Caco-2 (cell line): ENCODE results near the gene TMPRSS11B. TPM values are rescaled to one million over a fixed set of nuclear protein-coding genes. Genes with fewer than 3 reads are reported as not detected.

ENCODE experiments used
- BruUV-seq: library from RNA; stranded (reverse); fragments of 400-500 nt; replicated peaks from 2 replicates; lab custom pipeline; 2021; lab: Mats Ljungman, UMichigan
- CTCF ChIA-PET: fragments of 300-600 bp; sonication (Branson Sonifier 250); formaldehyde crosslinking; loops from one replicate; lab custom pipeline; 2022; ENCODE audit warnings: antibody characterized with exemption; lab: Charles Lee
- POLR2A ChIA-PET: fragments of 300-600 bp; sonication (Branson Sonifier 250); formaldehyde crosslinking; loops from one replicate; lab custom pipeline; 2022; ENCODE audit warnings: antibody characterized with exemption; lab: Charles Lee
- DNase-seq, 2 experiments: peaks; one replicate each; pipeline versions ENCODE4 v3.0.0 to v3.0.0-alpha.2; 2020 to 2022
- H3K27me3 ChIP-seq: replicated peaks from 2 replicates; pipeline ENCODE4 v1.6.0; 2011; ENCODE audit warnings: low read length; ENCODE audit not compliant: control insufficient read depth, insufficient read depth
- H3K36me3 ChIP-seq: 2 replicates; pipeline ENCODE4 v1.5.1; 2011; ENCODE audit warnings: low read length; ENCODE audit not compliant: control insufficient read depth, insufficient read depth
- H3K4me1 ChIP-seq: fragments of 250-450 bp; sonication (Bioruptor Pico); 2 replicates; pipeline ENCODE4 v1.5.1; 2020; ENCODE audit warnings: mild to moderate bottlenecking
- H3K4me3 ChIP-seq: 2 replicates; pipeline ENCODE4 v1.5.1; 2011; ENCODE audit warnings: low read depth, mild to moderate bottlenecking, control low read depth, low read length
- H3K9me3 ChIP-seq: fragments of 250-450 bp; sonication (Bioruptor Pico); 2 replicates; pipeline ENCODE4 v1.5.1; 2020; ENCODE audit warnings: mild to moderate bottlenecking, moderate library complexity
- H3K27ac Mint-ChIP-seq: one replicate; pipeline ENCODE4 v1.8.0; 2022; ENCODE audit warnings: mixed read lengths; ENCODE audit not compliant: unreplicated experiment
- H3K27me3 Mint-ChIP-seq: one replicate; pipeline ENCODE4 v1.8.0; 2022; ENCODE audit warnings: mixed read lengths; ENCODE audit not compliant: insufficient read depth, unreplicated experiment
- H3K36me3 Mint-ChIP-seq: one replicate; pipeline ENCODE4 v1.8.0; 2022; ENCODE audit warnings: mild to moderate bottlenecking, mixed read lengths; ENCODE audit not compliant: insufficient read depth, unreplicated experiment
- H3K4me1 Mint-ChIP-seq: one replicate; pipeline ENCODE4 v1.8.0; 2022; ENCODE audit warnings: low read depth, mixed read lengths; ENCODE audit not compliant: unreplicated experiment
- H3K4me3 Mint-ChIP-seq: one replicate; pipeline ENCODE4 v1.8.0; 2022; ENCODE audit warnings: mild to moderate bottlenecking, moderate library complexity, mixed read lengths; ENCODE audit not compliant: unreplicated experiment
- H3K9me3 Mint-ChIP-seq: one replicate; pipeline ENCODE4 v1.8.0; 2022; ENCODE audit warnings: mixed read lengths; ENCODE audit not compliant: unreplicated experiment
- intact Hi-C: fragments of 100-400 bp; cut with micrococcal nuclease; formaldehyde crosslinking; loops from one replicate; pipeline ENCODE4 v1.10.0; 2022; ENCODE audit not compliant: unreplicated experiment
- total RNA-seq: library from RNA; stranded (reverse); gene quantifications from 2 replicates; pipeline ENCODE4 v1.2.3, GENCODE V29; 2022
- TF ChIP-seq, protein P1 (sequence below), 2 experiments: fragments of 200-600 bp in 1 of 2; IDR thresholded peaks; 1 replicate in 1 of 2; 2 replicates in 1 of 2; pipeline versions ENCODE4 v1.5.1 to v1.8.0; 2011 to 2022; ENCODE audit warnings: antibody characterized with exemption in 1 of 2, control low read depth in 1 of 2, inconsistent platforms in 1 of 2, low read depth in 1 of 2, low read length in 1 of 2, mild to moderate bottlenecking in 1 of 2, moderate library complexity in 1 of 2; ENCODE audit not compliant: insufficient read depth in 1 of 2, severe bottlenecking in 1 of 2, unreplicated experiment in 1 of 2

The TMPRSS11B gene
- total RNA-seq, 1 experiment from 2014 or later = not detected

DNA sequence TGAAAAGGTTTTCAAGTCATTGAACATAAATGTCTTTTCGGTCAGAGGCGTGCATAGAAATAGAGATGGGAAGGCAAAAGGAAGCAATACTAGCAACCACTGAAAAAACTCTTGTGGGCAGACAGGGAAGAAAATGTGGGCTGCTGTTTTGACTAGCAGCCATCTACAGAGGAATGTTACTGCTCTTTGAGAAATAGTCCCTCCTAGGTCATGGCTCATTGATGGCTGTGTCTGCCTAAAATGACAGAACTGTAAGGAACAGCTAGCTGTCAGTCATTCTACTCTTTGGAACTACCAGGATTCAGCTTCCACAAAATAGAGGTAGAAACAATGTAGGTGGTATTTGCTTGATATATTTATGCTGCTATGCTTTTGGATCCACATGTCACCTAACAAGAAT, 26.9 kb upstream of the TMPRSS11B start:
- Mint-ChIP-seq H3K9me3 (peaks cover 26% of the 10 kb centered on the region), H3K27me3 (no peaks in the 10 kb centered on the region), H3K4me3 (peak overlapping the region; percentile 28), H3K36me3 (peaks cover 9% of the 10 kb centered on the region), H3K4me1 (peaks cover 5% of the 10 kb centered on the region), H3K27ac (peak overlapping the region; percentile 94)
- BruUV-seq = no TSS peak
- DNase-seq = peak in 1 of 2 experiments; percentile 12
- H3K27me3 ChIP-seq = no peaks in the 10 kb centered on the region
- ChIA-PET CTCF (interaction anchor here (0.7 to 2.4 kb wide), 4 partner anchors 77 to 104 kb away, joined by 3 to 32 read pairs (median 4); partner anchors contain the start of gene YTHDC1), POLR2A (interaction anchor here (1.2 kb wide), 1 partner anchor 78 kb away, joined by 5 read pairs; the partner anchor contains the start of gene YTHDC1)
- intact Hi-C loops = loop anchor here (1.0 to 10.0 kb wide), 9 partner anchors 10 to 1342 kb away; no protein-coding TSS in a partner anchor
- H3K9me3 ChIP-seq = peaks cover 11% of the 10 kb centered on the region; the same call in 1 of the 2 replicates
- H3K4me1 ChIP-seq = peaks cover 26% of the 10 kb centered on the region
- no peak overlapping the region for H3K4me3 ChIP-seq
- no peaks in the 10 kb centered on the region for H3K36me3 ChIP-seq
- TF ChIP-seq, protein P1, sequence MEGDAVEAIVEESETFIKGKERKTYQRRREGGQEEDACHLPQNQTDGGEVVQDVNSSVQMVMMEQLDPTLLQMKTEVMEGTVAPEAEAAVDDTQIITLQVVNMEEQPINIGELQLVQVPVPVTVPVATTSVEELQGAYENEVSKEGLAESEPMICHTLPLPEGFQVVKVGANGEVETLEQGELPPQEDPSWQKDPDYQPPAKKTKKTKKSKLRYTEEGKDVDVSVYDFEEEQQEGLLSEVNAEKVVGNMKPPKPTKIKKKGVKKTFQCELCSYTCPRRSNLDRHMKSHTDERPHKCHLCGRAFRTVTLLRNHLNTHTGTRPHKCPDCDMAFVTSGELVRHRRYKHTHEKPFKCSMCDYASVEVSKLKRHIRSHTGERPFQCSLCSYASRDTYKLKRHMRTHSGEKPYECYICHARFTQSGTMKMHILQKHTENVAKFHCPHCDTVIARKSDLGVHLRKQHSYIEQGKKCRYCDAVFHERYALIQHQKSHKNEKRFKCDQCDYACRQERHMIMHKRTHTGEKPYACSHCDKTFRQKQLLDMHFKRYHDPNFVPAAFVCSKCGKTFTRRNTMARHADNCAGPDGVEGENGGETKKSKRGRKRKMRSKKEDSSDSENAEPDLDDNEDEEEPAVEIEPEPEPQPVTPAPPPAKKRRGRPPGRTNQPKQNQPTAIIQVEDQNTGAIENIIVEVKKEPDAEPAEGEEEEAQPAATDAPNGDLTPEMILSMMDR (IDR thresholded peaks at IDR 0.05; ENCODE audit: insufficient read depth in 1 of 2, low read depth in 1 of 2, low read length in 1 of 2, severe bottlenecking in 1 of 2, unreplicated experiment in 1 of 2) = no peak

DNA sequence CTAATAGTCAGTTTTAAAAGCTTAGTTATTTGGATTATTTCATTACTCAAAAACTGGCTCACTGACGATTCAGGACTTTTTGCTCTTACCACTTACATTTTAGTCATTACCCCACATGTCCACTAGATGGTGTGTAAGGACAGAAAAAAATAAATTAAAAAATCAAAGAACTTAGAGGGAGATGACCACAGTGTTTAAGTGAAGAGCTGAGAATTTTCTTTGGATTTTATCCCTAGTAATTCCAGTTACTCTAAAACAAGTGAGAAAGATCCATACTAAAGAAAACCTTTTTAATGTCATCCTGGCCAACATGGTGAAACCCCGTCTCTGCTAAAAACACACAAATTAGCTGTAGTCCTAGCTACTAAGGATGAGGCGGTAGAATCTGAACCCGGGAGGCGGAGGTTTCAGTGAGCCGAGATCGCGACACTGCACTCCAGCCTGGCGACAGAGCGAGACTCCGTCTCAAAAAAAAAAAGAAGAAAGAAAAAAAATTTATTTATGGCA, 26.4 kb upstream of the TMPRSS11B start:
- Histone ChIP-seq H3K4me1 (peaks cover 31% of the 10 kb centered on the region), H3K9me3 (peaks cover 11% of the 10 kb centered on the region; the same call in 1 of the 2 replicates), H3K36me3 (no peaks in the 10 kb centered on the region), H3K4me3 (no peak overlapping the region), H3K27me3 (no peaks in the 10 kb centered on the region)
- ChIA-PET POLR2A (no interaction called here), CTCF (interaction anchor here (0.7 to 2.4 kb wide), 4 partner anchors 78 to 104 kb away, joined by 3 to 32 read pairs (median 4); partner anchors contain the start of gene YTHDC1)
- H3K4me3 Mint-ChIP-seq = no peak overlapping the region
- TF ChIP-seq, protein P1 (IDR thresholded peaks at IDR 0.05; ENCODE audit: insufficient read depth in 1 of 2, low read depth in 1 of 2, low read length in 1 of 2, severe bottlenecking in 1 of 2, unreplicated experiment in 1 of 2) = peak; percentile 50 to 75
- no peaks in the 10 kb centered on the region for H3K27me3 Mint-ChIP-seq
- intact Hi-C loops = loop anchor here (1.0 to 10.0 kb wide), 9 partner anchors 10 to 1343 kb away; no protein-coding TSS in a partner anchor
- H3K27ac Mint-ChIP-seq = peak overlapping the region; percentile 94
- BruUV-seq = no TSS peak
- H3K4me1 Mint-ChIP-seq = peaks cover 5% of the 10 kb centered on the region
- peak in 1 of 2 experiments; percentile 49 for DNase-seq
- H3K36me3 Mint-ChIP-seq = peaks cover 9% of the 10 kb centered on the region
- peaks cover 26% of the 10 kb centered on the region for H3K9me3 Mint-ChIP-seq

DNA sequence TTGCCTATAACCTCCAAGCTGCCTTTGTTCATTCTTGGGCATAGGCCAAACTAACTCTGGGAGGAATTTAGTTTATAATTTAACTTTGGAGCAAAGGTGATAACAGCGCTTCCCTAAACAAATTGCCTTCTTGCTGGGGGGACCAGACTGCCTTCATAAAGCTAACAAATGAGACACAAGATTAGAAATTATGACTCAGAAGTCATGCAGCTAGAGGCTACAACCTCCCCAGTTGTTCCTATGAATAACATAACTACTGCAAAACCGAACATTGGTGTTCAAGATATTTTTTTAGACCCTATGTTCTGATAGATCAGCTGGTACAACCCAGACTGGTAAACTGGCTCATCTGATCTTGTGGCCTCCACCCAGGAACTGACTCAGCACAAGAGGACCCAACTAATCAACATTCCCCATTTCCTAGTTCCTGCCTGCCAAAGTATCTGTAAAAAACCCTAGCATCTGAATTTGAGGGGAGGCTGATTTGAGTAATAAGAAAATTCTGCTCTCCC, 22.0 kb upstream of the TMPRSS11B start:
- Histone ChIP-seq H3K4me1 (peaks cover 14% of the 10 kb centered on the region), H3K36me3 (no peaks in the 10 kb centered on the region), H3K9me3 (peaks cover 4% of the 10 kb centered on the region; the same call in 1 of the 2 replicates), H3K4me3 (no peak overlapping the region), H3K27me3 (no peaks in the 10 kb centered on the region)
- Mint-ChIP-seq H3K4me3 (no peak overlapping the region), H3K9me3 (peaks cover 35% of the 10 kb centered on the region), H3K4me1 (peaks cover 5% of the 10 kb centered on the region), H3K27me3 (no peaks in the 10 kb centered on the region), H3K36me3 (no peaks in the 10 kb centered on the region), H3K27ac (no peak overlapping the region)
- no TSS peak for BruUV-seq
- ChIA-PET POLR2A (no interaction called here), CTCF (interaction anchor here (0.9 kb wide), 1 partner anchor 521 kb away, joined by 3 read pairs; no protein-coding TSS in a partner anchor)
- TF ChIP-seq, protein P1 (IDR thresholded peaks at IDR 0.05; ENCODE audit: insufficient read depth in 1 of 2, low read depth in 1 of 2, low read length in 1 of 2, severe bottlenecking in 1 of 2, unreplicated experiment in 1 of 2) = no peak
- no peak for DNase-seq
- intact Hi-C loops = no loop called here
